Activated CD4-positive, alpha-beta T cell treated with anti-CD3 and anti-CD28 coated beads, Interleukin-2, Interleukin-4, amounts not matched to agents 100 ng/mL and 50 ng/mL, durations not matched to agents 16 hours and 8 hours (primary cell): ENCODE results near the gene HSPA4.
"Not testable (repeated sequence)": the region's sequence is repeated elsewhere in the genome, so short reads cannot be mapped to it uniquely, and the experiment has no call there.

Experiments used
- DNase-seq: peaks from one replicate; pipeline ENCODE4 v3.0.0-alpha.2; 2020; ENCODE audit warnings: low spot score

The HSPA4 gene

DNA sequence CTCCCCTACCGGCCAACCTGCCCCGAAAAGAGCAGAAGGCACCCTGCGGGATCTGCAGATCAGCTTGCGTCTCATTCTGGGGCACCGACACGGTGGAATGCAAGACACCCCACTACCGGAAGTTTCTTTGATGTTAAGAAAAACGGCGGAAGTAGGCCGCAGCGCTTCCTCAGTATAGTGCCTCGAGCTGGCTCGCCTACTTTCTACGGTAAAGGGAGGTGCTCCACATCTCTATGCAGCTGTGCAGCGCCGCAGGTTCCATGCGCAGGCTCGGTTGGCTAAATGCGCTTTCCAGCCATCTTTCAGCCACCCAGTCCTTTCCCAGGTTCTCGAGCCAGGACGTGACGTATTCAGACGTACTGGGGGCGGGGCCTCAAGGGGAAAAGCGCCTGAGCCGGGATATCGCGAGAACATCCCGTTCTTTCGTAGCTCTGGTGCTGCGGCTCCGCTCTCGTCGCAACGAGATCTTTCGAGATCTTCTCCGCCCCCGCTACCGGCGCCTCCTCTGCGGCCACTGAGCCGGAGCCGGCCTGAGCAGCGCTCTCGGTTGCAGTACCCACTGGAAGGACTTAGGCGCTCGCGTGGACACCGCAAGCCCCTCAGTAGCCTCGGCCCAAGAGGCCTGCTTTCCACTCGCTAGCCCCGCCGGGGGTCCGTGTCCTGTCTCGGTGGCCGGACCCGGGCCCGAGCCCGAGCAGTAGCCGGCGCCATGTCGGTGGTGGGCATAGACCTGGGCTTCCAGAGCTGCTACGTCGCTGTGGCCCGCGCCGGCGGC is at the start of gene HSPA4:
HSPA4 (plus strand) TSS at position 472 of the 775 bp plus-strand sequence; CDS start at position 710, 238 bp downstream.
- DNase-seq, result peak; percentile 98

DNA sequence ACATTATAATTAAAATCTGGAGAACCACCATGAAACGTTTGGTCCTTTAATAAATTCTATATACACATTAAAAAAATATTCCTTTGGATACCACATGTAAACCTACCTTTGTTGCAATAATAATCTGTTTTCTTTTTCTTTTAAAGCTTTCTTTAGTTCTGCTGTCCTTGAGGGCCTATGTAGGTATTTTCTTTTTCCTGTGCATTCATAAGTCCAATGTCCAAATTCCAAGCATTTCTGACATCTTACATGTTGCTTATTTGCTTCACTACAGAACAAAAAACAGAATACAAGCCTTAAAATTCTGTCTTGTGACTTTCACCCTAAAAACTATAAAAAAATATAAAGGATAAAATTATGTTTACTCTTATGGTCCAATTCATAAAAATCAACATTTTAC is 45.2 kb upstream of the HSPA4 start:
- no peak for DNase-seq

DNA sequence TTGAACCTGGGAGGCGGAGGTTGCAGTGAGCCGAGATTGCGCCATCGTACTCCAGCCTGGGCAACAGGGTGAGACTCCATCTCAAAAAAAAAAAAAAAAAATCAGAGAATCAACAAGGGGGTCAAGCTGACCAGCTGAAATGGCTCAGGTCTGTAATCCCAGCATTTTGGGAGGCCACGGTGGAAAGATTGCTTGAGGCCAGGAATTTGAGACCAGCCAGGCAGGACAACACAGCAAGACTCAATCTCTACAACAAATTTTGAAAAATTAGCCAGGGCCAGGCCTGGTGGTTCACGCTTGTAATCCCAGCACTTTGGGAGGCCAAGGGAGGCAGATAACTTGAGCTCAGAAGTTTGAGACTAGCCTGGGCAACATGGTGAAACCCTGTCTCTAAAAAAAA is 43.4 kb upstream of the HSPA4 start:
- not testable (repeated sequence) for DNase-seq

- no peak for DNase-seq
Observed at GRCh38 chr5:133015466-133015865, 36.3 kb upstream of the HSPA4 start.

DNA sequence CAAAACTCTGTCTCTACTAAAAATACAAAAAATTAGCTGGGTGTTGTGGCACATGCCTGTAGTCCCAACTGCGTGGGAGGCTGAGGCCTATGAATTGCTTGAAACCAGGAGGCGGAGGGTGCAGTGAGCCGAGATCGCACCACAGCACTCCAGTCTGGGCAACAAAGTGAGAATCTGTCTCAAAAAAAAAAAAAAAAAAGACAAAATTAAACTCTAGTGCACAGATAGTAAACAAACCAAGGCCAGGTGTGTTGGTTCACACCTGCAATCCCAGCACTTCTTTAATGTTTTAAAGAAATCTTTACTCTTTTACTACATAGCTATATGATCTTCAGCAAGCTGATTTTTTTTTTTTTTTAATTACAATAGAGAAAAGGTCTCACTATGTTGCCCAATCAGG is 33.8 kb upstream of the HSPA4 start:
- no peak for DNase-seq

- DNase-seq, result not testable (repeated sequence)
Observed at GRCh38 chr5:133019471-133019870, 32.3 kb upstream of the HSPA4 start.

DNA sequence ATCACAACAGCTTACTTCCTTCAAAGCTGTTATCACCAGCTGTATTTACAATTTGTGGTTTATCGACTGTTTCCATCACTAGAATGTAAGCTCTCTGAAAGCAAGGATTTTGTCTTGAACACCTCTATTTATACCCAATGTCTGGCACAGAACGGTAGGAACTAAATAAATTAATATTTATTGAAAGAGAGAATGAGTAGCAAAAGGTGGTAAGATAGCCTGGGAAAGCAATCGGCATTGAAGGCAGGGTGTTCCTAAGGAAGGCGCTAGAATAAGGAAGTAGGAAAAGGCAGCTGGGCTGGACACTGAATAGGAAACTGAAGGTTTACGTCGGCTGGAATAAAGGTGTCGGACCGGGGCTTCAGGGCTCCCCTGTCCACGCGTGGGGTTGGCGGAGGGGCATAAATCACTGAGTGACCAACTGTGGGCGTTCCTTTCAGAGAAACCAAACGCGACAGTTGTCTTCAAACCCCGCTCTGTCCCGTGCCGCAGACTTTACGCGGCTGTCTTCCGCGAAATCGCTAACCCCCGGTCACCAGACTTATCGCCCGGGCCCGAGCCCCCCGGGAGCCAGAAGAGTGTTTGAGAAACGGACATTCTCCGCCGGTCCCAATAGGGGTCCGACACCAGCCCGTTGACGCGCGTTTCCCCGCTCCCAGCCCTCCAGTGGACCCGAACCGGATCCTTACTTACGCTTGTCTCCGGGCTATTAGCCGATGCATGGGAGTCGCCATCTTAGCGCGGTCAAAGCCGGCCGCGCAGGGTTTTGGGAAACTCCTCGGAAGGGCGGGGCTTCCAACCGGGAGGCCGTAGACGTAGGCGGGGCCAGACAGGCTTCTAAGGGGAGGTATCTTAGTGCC is 25.8 kb upstream of the HSPA4 start, which contains the start of gene ZCCHC10:
ZCCHC10 (minus strand) TSS at position 746 of the 860 bp plus-strand sequence; CDS start at position 734, 12 bp downstream.
- DNase-seq, result peak; percentile 94

DNA sequence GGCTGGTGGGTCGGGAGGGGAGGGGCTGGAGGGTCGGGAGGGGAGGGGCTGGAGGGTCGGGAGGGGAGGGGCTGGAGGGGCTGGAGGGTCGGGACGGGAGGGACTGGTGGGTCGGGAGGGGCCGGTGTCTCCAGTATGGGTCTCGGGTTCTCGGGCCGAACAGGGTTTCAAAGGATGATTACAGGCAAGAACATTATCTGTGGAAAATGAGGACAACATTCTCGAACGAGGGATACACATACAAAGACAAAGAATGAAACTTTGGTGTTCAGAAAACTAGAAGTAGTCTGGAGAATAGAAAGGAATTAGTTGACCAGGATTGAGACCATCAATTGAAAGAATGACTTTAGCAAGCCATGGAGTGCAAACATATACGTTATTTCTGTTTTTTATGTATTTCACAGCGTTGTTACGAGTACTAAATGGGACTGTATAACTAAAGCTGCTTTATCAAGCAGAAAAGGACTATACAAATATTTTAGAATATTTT is 25.1 kb upstream of the HSPA4 start:
- no peak for DNase-seq

- no peak for DNase-seq
Observed at GRCh38 chr5:133029416-133029815, 22.4 kb upstream of the HSPA4 start.

DNA sequence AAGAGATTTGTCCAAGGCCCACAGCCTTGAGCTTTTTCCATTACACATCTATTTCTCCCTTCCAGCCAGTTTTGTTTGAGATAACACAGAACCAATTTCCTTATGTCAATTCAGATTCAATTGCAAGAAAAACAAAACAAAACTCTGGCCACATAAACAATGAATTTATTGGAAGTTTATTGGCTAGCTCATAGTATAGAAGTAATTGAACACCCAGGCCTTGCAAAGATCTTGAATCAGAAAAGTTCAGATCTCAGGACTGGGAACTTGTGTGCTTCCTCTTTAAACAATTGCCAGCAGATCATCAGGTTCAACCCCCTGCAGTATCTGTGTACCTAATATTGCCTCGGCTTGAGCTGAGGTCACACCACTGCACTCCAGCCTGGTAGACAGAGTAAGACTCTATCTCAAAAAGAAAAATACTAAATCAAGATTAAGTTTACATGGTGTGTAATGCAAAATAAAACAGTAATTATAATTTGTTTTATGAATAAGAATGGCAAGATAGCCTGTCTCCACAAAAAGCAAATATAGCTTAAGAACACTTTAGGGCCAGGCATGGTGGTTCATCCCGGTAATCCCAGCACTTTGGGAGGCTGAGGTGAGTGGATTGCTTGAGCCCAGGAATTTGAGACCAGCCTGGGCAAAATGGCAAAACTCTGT is 21.3 kb upstream of the HSPA4 start:
- no peak for DNase-seq

GRCh38 chr5:133032852-133033742 is 18.7 kb upstream of the HSPA4 start:
- no peak for DNase-seq

DNA sequence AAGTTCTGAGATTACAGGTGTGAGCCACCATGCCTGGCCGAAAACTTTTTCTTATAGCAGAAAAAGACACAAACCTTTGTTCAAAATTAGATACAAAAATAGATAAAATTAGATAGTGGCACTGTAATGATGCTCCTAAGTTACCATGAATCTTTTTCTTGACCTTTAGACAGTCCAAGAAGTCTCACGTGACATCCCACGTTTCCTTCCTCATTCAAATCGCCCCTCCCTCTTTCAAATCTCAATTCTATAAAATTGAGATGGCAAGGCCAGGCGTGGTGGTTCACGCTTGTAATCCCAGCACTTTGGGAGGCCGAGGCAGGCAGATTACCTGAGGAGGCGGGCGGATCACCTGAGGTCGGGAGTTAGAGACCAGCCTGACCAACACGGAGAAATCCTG is 17.7 kb upstream of the HSPA4 start:
- no peak for DNase-seq

- DNase-seq, result no peak
Observed at GRCh38 chr5:133035224-133035623, 16.6 kb upstream of the HSPA4 start.

GRCh38 chr5:133036677-133037076 is 15.1 kb upstream of the HSPA4 start:
- not testable (repeated sequence) for DNase-seq

- DNase-seq, result no peak
Observed at GRCh38 chr5:133041157-133041784, 10.5 kb upstream of the HSPA4 start.

DNA sequence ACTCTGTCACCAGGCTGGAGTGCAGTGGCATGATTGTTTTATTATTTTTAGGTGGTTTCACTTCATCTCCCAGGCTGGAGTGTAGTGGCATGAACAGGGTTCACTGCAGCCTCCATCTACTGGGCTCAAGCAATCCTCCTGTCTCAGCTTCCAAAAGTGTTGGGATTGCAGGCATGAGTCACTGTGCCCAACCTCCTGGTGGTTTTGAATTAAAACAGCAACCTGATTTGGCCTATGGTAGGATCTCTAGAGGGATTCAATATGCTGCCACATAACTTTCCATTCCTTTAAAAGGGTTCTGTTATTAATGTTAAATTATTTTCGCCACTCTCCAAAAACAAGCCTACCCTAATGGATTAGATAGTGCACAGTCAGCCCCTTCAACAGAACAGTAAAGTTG is 9.9 kb upstream of the HSPA4 start:
- no peak for DNase-seq

DNA sequence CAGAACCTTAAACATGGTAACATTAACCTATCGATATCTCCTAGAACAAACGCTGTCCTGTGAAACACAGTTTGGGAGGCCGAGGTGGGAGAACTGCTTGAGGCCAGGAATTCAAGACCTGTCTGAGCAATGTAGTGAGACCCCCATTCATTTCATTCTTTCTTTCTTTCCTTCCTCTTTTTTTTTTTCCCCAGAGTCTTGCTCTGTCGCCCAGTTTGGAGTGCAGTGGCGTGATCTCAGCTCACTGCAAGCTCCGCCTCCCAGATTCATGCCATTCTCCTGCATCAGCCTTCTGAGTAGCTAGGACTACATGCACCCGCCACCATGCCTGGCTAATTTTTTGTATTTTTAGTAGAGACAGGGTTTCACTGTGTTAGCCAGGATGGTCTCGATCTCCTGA is 5.3 kb upstream of the HSPA4 start:
- not testable (repeated sequence) for DNase-seq

DNA sequence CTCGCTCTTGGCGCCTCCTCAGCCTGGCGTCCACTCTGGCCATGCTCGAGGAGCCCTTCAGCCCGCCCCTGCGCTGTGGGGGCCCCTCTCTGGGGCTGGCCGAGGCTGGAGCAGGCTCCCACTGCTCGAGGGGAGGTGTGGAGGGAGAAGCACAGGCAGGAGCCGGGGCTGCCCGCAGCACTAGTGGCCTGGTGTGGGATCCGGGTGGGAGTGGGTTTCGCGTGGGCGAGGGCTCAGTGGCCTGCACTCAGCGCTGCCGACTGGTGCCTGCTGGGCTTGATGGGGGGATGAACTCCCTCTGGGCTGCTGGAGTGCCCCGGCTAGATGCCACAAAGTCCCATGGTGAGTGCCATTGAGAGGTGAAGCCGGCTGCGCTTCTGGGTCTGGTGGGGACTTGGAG is 4.4 kb upstream of the HSPA4 start:
- no peak for DNase-seq

- no peak for DNase-seq
Observed at GRCh38 chr5:133048993-133049725, 2.7 kb upstream of the HSPA4 start.

DNA sequence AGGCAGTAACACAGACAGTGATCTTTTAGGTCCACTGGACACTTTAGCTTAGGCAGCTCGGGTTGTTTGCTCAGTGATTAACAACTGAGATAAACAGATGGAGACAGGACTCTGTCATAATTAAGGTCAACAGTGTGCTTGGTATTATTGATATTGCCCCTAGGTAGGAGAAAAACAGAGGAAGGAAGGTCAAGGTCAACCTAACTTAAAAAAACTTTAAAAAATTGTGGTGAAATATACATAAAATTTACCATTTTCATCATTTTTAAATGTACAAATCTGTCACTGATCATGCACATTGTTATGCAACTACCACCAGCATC is 2.1 kb upstream of the HSPA4 start:
- no peak for DNase-seq
